B cell (primary cell): Measurements from ENCODE around the gene TCEAL7. TPM values are rescaled to one million over a fixed set of nuclear protein-coding genes. Genes with fewer than 3 reads are reported as not detected.

Experiments used
- ATAC-seq: fragments of 200-7000 bp; cut with Tn5 transposase; one replicate; pipeline ENCODE4 v1.10.0; 2021; ENCODE audit warnings: low read depth, mild to moderate bottlenecking, moderate number of reproducible peaks, moderate library complexity
- CTCF ChIA-PET: fragments of 350-600 bp; sonication (Branson Sonifier 250); formaldehyde crosslinking; loops from one replicate; lab custom pipeline; 2021; ENCODE audit warnings: antibody characterized with exemption, inconsistent platforms; lab: Charles Lee
- POLR2A ChIA-PET: fragments of 350-600 bp; sonication (Branson Sonifier 250); formaldehyde crosslinking; loops from one replicate; lab custom pipeline; 2021; ENCODE audit warnings: antibody characterized with exemption; lab: Charles Lee
- DNase-seq: peaks from one replicate; pipeline ENCODE4 v3.0.0; 2013
- H2AFZ ChIP-seq: 2 replicates; pipeline ENCODE4 v1.6.1; 2012; ENCODE audit warnings: mild to moderate bottlenecking, low read depth, low read length; ENCODE audit not compliant: insufficient read depth, poor library complexity, severe bottlenecking
- H3K27ac ChIP-seq, 2 donors: 1 replicate in 1 of 2; 2 replicates in 1 of 2; pipeline ENCODE4 v1.5.1; 2012 to 2013; ENCODE audit warnings: low read length in 2 of 2, mild to moderate bottlenecking in 2 of 2, moderate library complexity in 1 of 2
- H3K27me3 ChIP-seq, 4 experiments: fragments of 200-600 bp in 1 of 4; sonication (generic) in 1 of 4; replicated peaks in 1 of 4; 1 replicate in 2 of 4; 2 replicates in 2 of 4; pipeline versions ENCODE4 v1.6.1 to v1.7.0; 2013 to 2016; ENCODE audit warnings: low read length in 3 of 4, mild to moderate bottlenecking in 2 of 4, mixed read lengths in 1 of 4, moderate library complexity in 1 of 4; ENCODE audit not compliant: insufficient read depth in 4 of 4, control insufficient read depth in 3 of 4; ENCODE audit errors: control extremely low read depth in 1 of 4
- H3K36me3 ChIP-seq, 2 experiments: replicated peaks in 1 of 2; 1 replicate in 1 of 2; 2 replicates in 1 of 2; pipeline versions ENCODE4 v1.6.1 to v1.7.1; 2013; ENCODE audit warnings: low read length in 1 of 2; ENCODE audit not compliant: insufficient read depth in 2 of 2, control insufficient read depth in 1 of 2; ENCODE audit errors: control extremely low read depth in 1 of 2, extremely low read depth in 1 of 2
- H3K4me1 ChIP-seq, 2 donors: fragments of 200-600 bp in 1 of 2; sonication (generic) in 1 of 2; 1 replicate in 1 of 2; 2 replicates in 1 of 2; pipeline versions ENCODE4 v1.5.1 to v1.6.1; 2013 to 2017; ENCODE audit warnings: low read length in 2 of 2; ENCODE audit not compliant: control insufficient read depth in 2 of 2, insufficient read depth in 2 of 2
- H3K4me2 ChIP-seq: replicated peaks from 2 replicates; pipeline ENCODE3; 2012; ENCODE audit warnings: mild to moderate bottlenecking, low read depth, low read length; ENCODE audit not compliant: poor library complexity, severe bottlenecking
- H3K4me3 ChIP-seq, 5 experiments: fragments of 200-600 bp in 1 of 5; sonication (generic) in 1 of 5; 1 replicate in 3 of 5; 2 replicates in 2 of 5; pipeline versions ENCODE4 v1.5.1 to v1.7.0; 2011 to 2016; ENCODE audit warnings: low read length in 4 of 5, mild to moderate bottlenecking in 4 of 5, low read depth in 2 of 5, control low read depth in 1 of 5, moderate library complexity in 1 of 5; ENCODE audit not compliant: insufficient read depth in 1 of 5; ENCODE audit errors: control extremely low read depth in 1 of 5, extremely low read depth in 1 of 5
- H3K79me2 ChIP-seq: fragments of 200-600 bp; sonication (generic); one replicate; pipeline ENCODE4 v1.6.0; 2016; ENCODE audit warnings: low read length; ENCODE audit not compliant: control insufficient read depth, insufficient read depth
- H3K9ac ChIP-seq: fragments of 200-600 bp; sonication (generic); 2 replicates; pipeline ENCODE4 v1.6.1; 2017; ENCODE audit warnings: mild to moderate bottlenecking, low read length, moderate library complexity
- H3K9me3 ChIP-seq, 3 donors: one replicate each; pipeline versions ENCODE4 v1.6.1 to v1.7.1; 2013; ENCODE audit warnings: low read length in 2 of 3; ENCODE audit not compliant: control insufficient read depth in 2 of 3, insufficient read depth in 1 of 3; ENCODE audit errors: control extremely low read depth in 1 of 3
- H4K20me1 ChIP-seq: 2 replicates; pipeline ENCODE4 v1.6.0; 2012; ENCODE audit warnings: mild to moderate bottlenecking, low read length; ENCODE audit not compliant: insufficient read depth, control insufficient read depth, poor library complexity, severe bottlenecking
- H3K27ac Mint-ChIP-seq: one replicate; pipeline ENCODE4 v1.8.0; 2021; ENCODE audit warnings: mixed read lengths
- H3K27me3 Mint-ChIP-seq: one replicate; pipeline ENCODE4 v1.8.0; 2021; ENCODE audit warnings: mixed read lengths
- H3K4me1 Mint-ChIP-seq: one replicate; pipeline ENCODE4 v1.8.0; 2021; ENCODE audit warnings: mixed read lengths
- H3K4me3 Mint-ChIP-seq: one replicate; pipeline ENCODE4 v1.8.0; 2021; ENCODE audit warnings: mixed read lengths
- H3K9me3 Mint-ChIP-seq: one replicate; pipeline ENCODE4 v1.8.0; 2022; ENCODE audit warnings: mixed read lengths; ENCODE audit not compliant: insufficient read depth
- EZH2 ChIP-seq: IDR thresholded peaks from 2 replicates; pipeline ENCODE4 v1.6.1; 2012; ENCODE audit warnings: borderline replicate concordance, low read depth, mild to moderate bottlenecking, moderate library complexity, low read length; ENCODE audit not compliant: insufficient read depth, poor library complexity, severe bottlenecking
- WGBS: methylation state at CpG from one replicate; pipeline ENCODE4 v1.1.5; 2013; ENCODE audit warnings: missing lambda C conversion rate; ENCODE audit not compliant: insufficient coverage; 5-methylcytosine and 5-hydroxymethylcytosine counted together
- intact Hi-C: fragments of 100-400 bp; cut with micrococcal nuclease; formaldehyde crosslinking; loops from one replicate; pipeline ENCODE4 v1.10.0; 2022
- polyA plus RNA-seq: library from polyadenylated mRNA; depleted of rRNA; stranded (reverse); fragments of >200 nt; gene quantifications from 2 replicates; pipeline ENCODE4 v1.2.3, GENCODE V29; 2012
- total RNA-seq, 2 donors: library from RNA; stranded (reverse); fragments of 120-200 nt in 1 of 2; gene quantifications; 1 replicate in 1 of 2; 2 replicates in 1 of 2; pipeline versions ENCODE4 v1.2.3 to v1.2.4, GENCODE V29; 2013 to 2022
- TF ChIP-seq, protein P1 (sequence below): fragments of 200-600 bp; IDR thresholded peaks from one replicate; pipeline ENCODE4 v1.8.0; 2022; ENCODE audit warnings: antibody characterized with exemption, mild to moderate bottlenecking

Gene TCEAL7
- total and polyA plus RNA-seq, 2 donors (not counting 1 experiment from before 2014, with no cell fraction given) = not detected

DNA sequence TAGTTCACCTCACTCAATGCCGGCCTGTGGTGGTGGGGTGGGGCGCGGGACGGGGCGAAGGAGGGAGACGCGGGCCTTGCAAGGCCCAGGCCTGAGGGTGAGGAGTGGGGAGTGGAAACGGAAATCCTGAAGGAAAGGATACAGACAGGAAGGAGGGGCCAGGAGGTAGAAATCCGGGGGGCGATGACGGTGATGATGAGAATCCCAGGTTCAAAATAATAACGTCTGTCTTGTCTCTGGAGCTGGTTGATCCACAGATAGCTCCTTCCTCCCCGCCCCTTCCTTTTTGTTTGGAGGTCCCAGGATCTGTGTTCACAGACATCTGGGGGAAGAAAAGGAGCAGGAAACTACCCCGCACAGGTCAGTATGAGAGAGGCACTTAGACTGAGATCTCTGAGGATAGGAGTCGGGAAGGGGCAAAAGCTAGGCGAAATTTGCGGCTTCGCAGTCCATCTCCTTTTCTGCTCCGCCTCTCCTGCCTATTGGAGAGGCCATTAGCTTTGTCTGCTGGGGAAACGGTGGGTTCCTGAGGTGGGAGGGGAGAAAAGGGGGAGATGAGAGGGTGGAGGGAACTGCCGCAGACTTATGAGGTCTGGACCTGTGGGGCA lies 746 bp downstream of the TCEAL7 start:
- no peak overlapping the region for H3K4me3 Mint-ChIP-seq
- no peak for ATAC-seq

DNA sequence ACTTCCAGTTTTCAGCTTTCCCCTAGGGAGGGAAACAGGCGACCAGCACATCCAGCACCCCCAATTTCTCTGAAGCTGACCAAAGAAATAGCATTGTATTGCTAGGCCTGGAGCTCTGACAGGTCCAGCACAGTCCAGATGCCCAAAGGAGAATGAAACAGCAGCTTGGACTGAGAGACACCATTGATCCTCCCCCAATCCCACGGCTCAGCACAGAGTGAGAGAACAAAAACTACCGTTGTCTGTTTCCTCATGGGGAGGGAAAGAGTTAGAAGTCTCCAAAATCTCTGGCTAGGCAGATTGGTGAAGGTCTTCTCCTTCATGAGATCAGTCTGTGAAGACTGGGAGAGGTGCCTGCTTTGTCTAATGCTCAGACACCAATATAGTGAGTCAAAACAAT lies 8.6 kb downstream of the TCEAL7 start:
- no peak for DNase-seq
- Histone ChIP-seq H3K9ac (no peak overlapping the region), H3K27ac (no peak overlapping the region), H3K79me2 (no peaks in the 10 kb centered on the region), H3K4me1 (no peaks in the 10 kb centered on the region), H3K4me2 (no peak overlapping the region), H4K20me1 (no peaks in the 10 kb centered on the region), H3K27me3 (no peaks in the 10 kb centered on the region), H3K9me3 (no peaks in the 10 kb centered on the region), H2AFZ (no peak overlapping the region), H3K36me3 (no peaks in the 10 kb centered on the region), H3K4me3 (no peak overlapping the region)
- WGBS = no CpG with 5 or more reads among the region's 3 CpGs
- Mint-ChIP-seq H3K27me3 (no peaks in the 10 kb centered on the region), H3K27ac (no peak overlapping the region), H3K9me3 (no peaks in the 10 kb centered on the region), H3K4me1 (no peaks in the 10 kb centered on the region), H3K4me3 (no peak overlapping the region)
- intact Hi-C loops = no loop called here
- ATAC-seq = no peak
- ChIA-PET CTCF (interaction anchor here (1.4 kb wide), 1 partner anchor 126 kb away, joined by 4 read pairs; no protein-coding TSS in a partner anchor), POLR2A (no interaction called here)
- no peak for TF ChIP-seq EZH2
- TF ChIP-seq, protein P1, sequence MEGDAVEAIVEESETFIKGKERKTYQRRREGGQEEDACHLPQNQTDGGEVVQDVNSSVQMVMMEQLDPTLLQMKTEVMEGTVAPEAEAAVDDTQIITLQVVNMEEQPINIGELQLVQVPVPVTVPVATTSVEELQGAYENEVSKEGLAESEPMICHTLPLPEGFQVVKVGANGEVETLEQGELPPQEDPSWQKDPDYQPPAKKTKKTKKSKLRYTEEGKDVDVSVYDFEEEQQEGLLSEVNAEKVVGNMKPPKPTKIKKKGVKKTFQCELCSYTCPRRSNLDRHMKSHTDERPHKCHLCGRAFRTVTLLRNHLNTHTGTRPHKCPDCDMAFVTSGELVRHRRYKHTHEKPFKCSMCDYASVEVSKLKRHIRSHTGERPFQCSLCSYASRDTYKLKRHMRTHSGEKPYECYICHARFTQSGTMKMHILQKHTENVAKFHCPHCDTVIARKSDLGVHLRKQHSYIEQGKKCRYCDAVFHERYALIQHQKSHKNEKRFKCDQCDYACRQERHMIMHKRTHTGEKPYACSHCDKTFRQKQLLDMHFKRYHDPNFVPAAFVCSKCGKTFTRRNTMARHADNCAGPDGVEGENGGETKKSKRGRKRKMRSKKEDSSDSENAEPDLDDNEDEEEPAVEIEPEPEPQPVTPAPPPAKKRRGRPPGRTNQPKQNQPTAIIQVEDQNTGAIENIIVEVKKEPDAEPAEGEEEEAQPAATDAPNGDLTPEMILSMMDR = no peak

More for the DNA sequence above, 746 bp downstream of the TCEAL7 start:
- Histone ChIP-seq H3K9me3 (no peaks in the 10 kb centered on the region), H4K20me1 (no peaks in the 10 kb centered on the region), H3K4me3 (no peak overlapping the region), H3K4me2 (no peak overlapping the region), H3K9ac (no peak overlapping the region), H2AFZ (peak overlapping the region; percentile 21), H3K4me1 (no peaks in the 10 kb centered on the region), H3K27ac (no peak overlapping the region), H3K36me3 (no peaks in the 10 kb centered on the region), H3K27me3 (peaks cover 0 to 4% (median 0%) of the 10 kb centered on the region in 4 experiments), H3K79me2 (no peaks in the 10 kb centered on the region)
- WGBS = 36% methylated on average over 6 of the region's 21 CpGs
- ChIA-PET CTCF (interaction anchor here (1.0 kb wide), 1 partner anchor 13 kb away, joined by 3 read pairs; no protein-coding TSS in a partner anchor), POLR2A (no interaction called here)
- intact Hi-C loops = no loop called here
- no peaks in the 10 kb centered on the region for H3K4me1 Mint-ChIP-seq
- TF ChIP-seq, protein P1 = no peak
- no peak for TF ChIP-seq EZH2
- no peaks in the 10 kb centered on the region for H3K9me3 Mint-ChIP-seq
- H3K27me3 Mint-ChIP-seq = peaks cover 22% of the 10 kb centered on the region
- DNase-seq = no peak
- no peak overlapping the region for H3K27ac Mint-ChIP-seq
